HepG2 (cell line): ENCODE results near the gene RNF6. TPM values are rescaled to one million over a fixed set of nuclear protein-coding genes. Genes with fewer than 3 reads are reported as not detected.

Experiments used
- HNRNPUL1 ChIP-seq: fragments of 200-400 bp; formaldehyde crosslinking; IDR thresholded peaks from 2 replicates; pipeline ENCODE4 v1.6.1; 2017; ENCODE audit warnings: low read depth, mild to moderate bottlenecking, low read length, moderate library complexity
- HOXA7 ChIP-seq: sonication (generic); formaldehyde crosslinking; IDR thresholded peaks from 2 replicates; pipeline ENCODE4 v1.8.1; 2022; ENCODE audit warnings: mild to moderate bottlenecking, missing genetic modification reagents, moderate library complexity
- SAFB2 ChIP-seq: sonication (generic); formaldehyde crosslinking; IDR thresholded peaks from 2 replicates; pipeline ENCODE4 v1.5.1; 2020; ENCODE audit warnings: missing genetic modification reagents, low read depth, mild to moderate bottlenecking, borderline replicate concordance
- ZBTB40 ChIP-seq, 2 experiments: fragments of 450-650 bp in 1 of 2; sonication (generic) in 1 of 2; formaldehyde crosslinking in 1 of 2; IDR thresholded peaks; 2 replicates each; pipeline versions ENCODE4 v1.6.1 to v1.8.0; 2016 to 2022; ENCODE audit warnings: antibody characterized with exemption in 1 of 2, mild to moderate bottlenecking in 1 of 2, missing genetic modification reagents in 1 of 2
- ZGPAT ChIP-seq: IDR thresholded peaks from 2 replicates; pipeline ENCODE4 v1.6.1; 2016; ENCODE audit warnings: mild to moderate bottlenecking
- ZIK1 ChIP-seq: sonication (generic); formaldehyde crosslinking; IDR thresholded peaks from 2 replicates; pipeline ENCODE4 v1.5.0; 2020; ENCODE audit warnings: mild to moderate bottlenecking, low read depth, missing genetic modification reagents, borderline replicate concordance
- ZNF18 ChIP-seq: sonication (generic); formaldehyde crosslinking; IDR thresholded peaks from 2 replicates; pipeline ENCODE4 v1.8.0; 2022; ENCODE audit warnings: mild to moderate bottlenecking, missing genetic modification reagents; ENCODE audit not compliant: insufficient replicate concordance
- ZNF280D ChIP-seq: sonication (generic); formaldehyde crosslinking; IDR thresholded peaks from 2 replicates; pipeline ENCODE4 v1.5.1; 2020; ENCODE audit warnings: mild to moderate bottlenecking, missing genetic modification reagents
- ZNF501 ChIP-seq: sonication (generic); formaldehyde crosslinking; IDR thresholded peaks from 2 replicates; pipeline ENCODE4 v1.5.1; 2020; ENCODE audit warnings: mild to moderate bottlenecking, moderate library complexity, missing genetic modification reagents
- ZNF674 ChIP-seq: sonication (generic); formaldehyde crosslinking; IDR thresholded peaks from 2 replicates; pipeline ENCODE4 v1.5.0; 2020; ENCODE audit warnings: low read depth, mild to moderate bottlenecking, missing genetic modification reagents
- ZSCAN31 ChIP-seq: sonication (generic); formaldehyde crosslinking; IDR thresholded peaks from 2 replicates; pipeline ENCODE4 v1.5.0; 2020; ENCODE audit warnings: low read depth, mild to moderate bottlenecking, missing genetic modification reagents
- polyA plus RNA-seq, 8 experiments: library from polyadenylated mRNA; depleted of rRNA in 3 of 8; stranded (reverse) in 7 of 8; unstranded in 1 of 8; fragments of >200 nt; fragmentation: Illumina TruSeq in 4 of 8; extraction: Trizol in 4 of 8; gene quantifications; 2 replicates each; pipeline versions ENCODE4 v1.2.1 to v1.2.3, GENCODE V29; 2011 to 2016; ENCODE audit warnings: low read depth in 4 of 8, missing spikeins in 1 of 8, mixed read lengths in 1 of 8; ENCODE audit not compliant: insufficient read depth in 1 of 8
- total RNA-seq, 5 experiments: library from RNA; depleted of rRNA; stranded (reverse); fragments of >200 nt; fragmentation: Illumina TruSeq; extraction: Trizol; gene quantifications; 2 replicates each; pipeline ENCODE4 v1.2.3, GENCODE V29; 2016; ENCODE audit warnings: low read depth in 1 of 5

The RNF6 gene
- total and polyA plus RNA-seq, 2 of the 13 experiments (the other 11 are each of a cell fraction or from before 2014, with no cell fraction given) = 14.6 to 36.8 TPM

- TF ChIP-seq ZNF280D (CRISPR knock-in tag) (peak; percentile 59; the same call in 1 of the 2 replicates), ZNF674 (CRISPR knock-in tag) (no peak), ZNF18 (CRISPR knock-in tag) (no peak), HNRNPUL1 (no peak), ZNF501 (CRISPR knock-in tag) (peak; percentile 90), ZIK1 (CRISPR knock-in tag) (no peak), ZBTB40 (IDR thresholded peaks at IDR 0.05) (peak; percentile 50), ZBTB40 (CRISPR knock-in tag; IDR thresholded peaks at IDR 0.05) (peak; percentile 15; the same call in 1 of the 2 replicates), ZSCAN31 (CRISPR knock-in tag) (peak; percentile 86; the same call in 1 of the 2 replicates), ZGPAT (CRISPR knock-in tag) (peak; percentile 90), HOXA7 (CRISPR knock-in tag) (no peak), SAFB2 (CRISPR knock-in tag) (peak; percentile 7; the same call in 1 of the 2 replicates)
These were observed at the start of gene RNF6 (continued) for GRCh38 chr13:26221721-26222519.
